Measurements from ENCODE around the gene GPR119.
"Not testable (repeated sequence)": the region's sequence is repeated elsewhere in the genome, so short reads cannot be mapped to it uniquely, and the experiment has no call there.

Gene GPR119

GRCh38 chrX:130339408-130340222, 45.9 kb downstream of the GPR119 start, which contains the start of gene SLC25A14:
Gene SLC25A14 (plus strand): TSS chrX:130339919. CDS start chrX:130340279, 360 bp downstream.
- Histone ChIP-seq H3K4me3 (ENCODE audit: low read depth in 1 of 2, low read length in 2 of 2) (peak within 1 kb of the TSS; percentile 81 to 98), H3K27me3 (ENCODE audit: low read depth, low read length) (no peaks in the 10 kb centered on the region), H3K27ac (ENCODE audit: low read length) (no peak within 1 kb of the TSS), H3K9me3 (ENCODE audit: control insufficient read depth in 1 of 2, low read length in 2 of 2) (no peaks in the 10 kb centered on the region), H3K36me3 (ENCODE audit: control insufficient read depth in 1 of 2, insufficient read depth in 2 of 2, low read length in 2 of 2) (no peaks in the 10 kb centered on the region), H3K4me1 (ENCODE audit: control insufficient read depth in 1 of 2, insufficient read depth in 2 of 2, low read length in 2 of 2) (no peaks in the 10 kb centered on the region)

GRCh38 chrX:130338869-130339268, 46.6 kb downstream of the GPR119 start:
- not testable (repeated sequence) for H3K4me1 ChIP-seq (ENCODE audit: control insufficient read depth in 1 of 2, insufficient read depth in 2 of 2, low read length in 2 of 2); H3K36me3 ChIP-seq (ENCODE audit: control insufficient read depth in 1 of 2, insufficient read depth in 2 of 2, low read length in 2 of 2); H3K9me3 ChIP-seq (ENCODE audit: control insufficient read depth in 1 of 2, low read length in 2 of 2); H3K27me3 ChIP-seq (ENCODE audit: low read depth, low read length); H3K27ac ChIP-seq (ENCODE audit: low read length)
- H3K4me3 ChIP-seq (ENCODE audit: low read depth in 1 of 2, low read length in 2 of 2): peak overlapping the region in 1 of 2 donors; percentile 98

GRCh38 chrX:130336531-130336930, 48.9 kb downstream of the GPR119 start:
- Histone ChIP-seq H3K4me1 (ENCODE audit: control insufficient read depth in 1 of 2, insufficient read depth in 2 of 2, low read length in 2 of 2) (no peaks in the 10 kb centered on the region), H3K4me3 (ENCODE audit: low read depth in 1 of 2, low read length in 2 of 2) (no peak overlapping the region), H3K27me3 (ENCODE audit: low read depth, low read length) (no peaks in the 10 kb centered on the region), H3K36me3 (ENCODE audit: control insufficient read depth in 1 of 2, insufficient read depth in 2 of 2, low read length in 2 of 2) (no peaks in the 10 kb centered on the region), H3K27ac (ENCODE audit: low read length) (no peak overlapping the region), H3K9me3 (ENCODE audit: control insufficient read depth in 1 of 2, low read length in 2 of 2) (no peaks in the 10 kb centered on the region)

All from muscle layer of duodenum (tissue), 2 donors.